Dermis microvascular lymphatic vessel endothelial cell (primary cell): Measurements from ENCODE around the gene NAALADL1. TPM values are rescaled to one million over a fixed set of nuclear protein-coding genes. Genes with fewer than 3 reads are reported as not detected.
A peak's percentile ranks its signal among the peaks of the same experiment; 100 is the strongest.
"Not testable (repeated sequence)": the region's sequence is repeated elsewhere in the genome, so short reads cannot be mapped to it uniquely, and the experiment has no call there.

Experiments used
- DNase-seq, 2 donors: peaks; one replicate each; pipeline versions ENCODE4 v3.0.0 to v3.0.0-alpha.2; 2010; ENCODE audit warnings: low read depth in 2 of 2
- total RNA-seq: library from RNA; depleted of rRNA; stranded (reverse); fragments of >200 nt; gene quantifications from 2 replicates; pipeline ENCODE4 v1.2.1, GENCODE V29; 2014

Gene NAALADL1
- total RNA-seq, 1 donor from 2014 or later = 15.1 TPM

- DNase-seq = no peak
Observed at GRCh38 chr11:65014726-65015227, 43.6 kb downstream of the NAALADL1 start.

GRCh38 chr11:65013888-65014725, 44.2 kb downstream of the NAALADL1 start, which contains the start of gene ARL2:
Gene ARL2 (plus strand): TSS chr11:65014160. CDS start chr11:65014208, 48 bp downstream.
- DNase-seq = peak; percentile 83 to 94

GRCh38 chr11:65013130-65013887, 45.0 kb downstream of the NAALADL1 start:
- DNase-seq = peak; percentile 74 to 87

- no peak for DNase-seq
Observed at GRCh38 chr11:65008873-65009272, 49.5 kb downstream of the NAALADL1 start.

GRCh38 chr11:65008016-65008415, 50.3 kb downstream of the NAALADL1 start:
- DNase-seq = no peak

- DNase-seq = not testable (repeated sequence)
Observed at GRCh38 chr11:65003968-65004367, 54.4 kb downstream of the NAALADL1 start.

- peak in 1 of 2 donors; percentile 7 for DNase-seq
Observed at GRCh38 chr11:65003282-65003681, 55.1 kb downstream of the NAALADL1 start.

GRCh38 chr11:65002706-65003105, 55.6 kb downstream of the NAALADL1 start:
- DNase-seq = no peak

GRCh38 chr11:64999478-64999877, 58.9 kb downstream of the NAALADL1 start:
- no peak for DNase-seq

GRCh38 chr11:64998690-64999431, 59.5 kb downstream of the NAALADL1 start:
- DNase-seq = no peak

- DNase-seq = no peak
Observed at GRCh38 chr11:64998141-64998540, 60.2 kb downstream of the NAALADL1 start.

GRCh38 chr11:64996710-64997380, 61.5 kb downstream of the NAALADL1 start, which contains the start of gene BATF2:
Gene BATF2 (minus strand): TSS chr11:64996971. CDS start chr11:64996914, 57 bp downstream.
- peak in 1 of 2 donors; percentile 52 for DNase-seq

- no peak for DNase-seq
Observed at GRCh38 chr11:64996327-64996709, 62.0 kb downstream of the NAALADL1 start.

Other genes with a start within 250 kb of the NAALADL1 start
- 10.8 and 21.1 TPM in 2 replicates for gene MEN1, start 248.0 kb downstream of the NAALADL1 start, total RNA-seq
- 0.13 and 0.38 TPM in 2 replicates for gene CDC42BPG, start 213.9 kb downstream of the NAALADL1 start, total RNA-seq
- gene EHD1, start 179.9 kb downstream of the NAALADL1 start, total RNA-seq = 30.3 and 39.2 TPM in 2 replicates
- gene ATG2A, start 141.3 kb downstream of the NAALADL1 start, total RNA-seq = 7.2 and 13.5 TPM in 2 replicates
- gene PPP2R5B, start 133.9 kb downstream of the NAALADL1 start, total RNA-seq = 6.0 and 11.1 TPM in 2 replicates
- gene GPHA2, start 122.7 kb downstream of the NAALADL1 start, total RNA-seq = not detected in 2 replicates
- not detected in 2 replicates for gene MAJIN, start 86.4 kb downstream of the NAALADL1 start, total RNA-seq
- 0.39 and 0.63 TPM in 2 replicates for gene BATF2, start 61.6 kb downstream of the NAALADL1 start, total RNA-seq
- 107 and 142 TPM in 2 replicates for gene ARL2, start 44.4 kb downstream of the NAALADL1 start, total RNA-seq
- gene SNX15, start 31.1 kb downstream of the NAALADL1 start, total RNA-seq = 7.7 and 10.1 TPM in 2 replicates
- 7.6 and 8.5 TPM in 2 replicates for gene SAC3D1, start 17.3 kb downstream of the NAALADL1 start, total RNA-seq
- 3.9 and 7.6 TPM in 2 replicates for gene CDCA5, start 25.5 kb upstream of the NAALADL1 start, total RNA-seq
- 20.7 and 24.7 TPM in 2 replicates for gene ZFPL1, start 25.7 kb upstream of the NAALADL1 start, total RNA-seq
- 186 and 271 TPM in 2 replicates for gene VPS51, start 37.7 kb upstream of the NAALADL1 start, total RNA-seq
- gene TM7SF2, start 53.3 kb upstream of the NAALADL1 start, total RNA-seq = 14.6 and 14.8 TPM in 2 replicates
- 6.3 and 7.7 TPM in 2 replicates for gene ZNHIT2, start 59.1 kb upstream of the NAALADL1 start, total RNA-seq
- 211 and 383 TPM in 2 replicates for gene FAU, start 63.6 kb upstream of the NAALADL1 start, total RNA-seq
- gene MRPL49, start 63.8 kb upstream of the NAALADL1 start, total RNA-seq = 42.0 and 50.6 TPM in 2 replicates
- 5.6 and 15.4 TPM in 2 replicates for gene SYVN1, start 76.0 kb upstream of the NAALADL1 start, total RNA-seq
- gene SPDYC, start 111.7 kb upstream of the NAALADL1 start, total RNA-seq = not detected in 2 replicates
- gene CAPN1, start 123.4 kb upstream of the NAALADL1 start, total RNA-seq = 81.3 and 88.1 TPM in 2 replicates
- 4.7 and 5.7 TPM in 2 replicates for gene POLA2, start 203.4 kb upstream of the NAALADL1 start, total RNA-seq